Ecto neural progenitor cell (in vitro differentiated cells): ENCODE data around the gene PPP1R1A.

ENCODE experiments used
- DNase-seq: peaks from one replicate; pipeline ENCODE4 v3.0.0-alpha.2; 2018; ENCODE audit warnings: low spot score

Gene PPP1R1A

GRCh38 chr12:54603173-54603814, 14.8 kb upstream of the PPP1R1A start:
- peak; percentile 58 for DNase-seq

- DNase-seq = peak; percentile 10
Measured at GRCh38 chr12:54602661-54603060, 14.2 kb upstream of the PPP1R1A start.

- peak; percentile 44 for DNase-seq
Measured at GRCh38 chr12:54601841-54602240, 13.4 kb upstream of the PPP1R1A start.

GRCh38 chr12:54598970-54599369, 10.5 kb upstream of the PPP1R1A start:
- no peak for DNase-seq

GRCh38 chr12:54596526-54596946, 8.1 kb upstream of the PPP1R1A start:
- peak; percentile 87 for DNase-seq

- DNase-seq = no peak
Measured at GRCh38 chr12:54595471-54595870, 7.0 kb upstream of the PPP1R1A start.

GRCh38 chr12:54593725-54594124, 5.3 kb upstream of the PPP1R1A start:
- no peak for DNase-seq

- DNase-seq = no peak
Measured at GRCh38 chr12:54593135-54593534, 4.7 kb upstream of the PPP1R1A start.

GRCh38 chr12:54592316-54592715, 3.9 kb upstream of the PPP1R1A start:
- no peak for DNase-seq

GRCh38 chr12:54590978-54591591, 2.6 kb upstream of the PPP1R1A start:
- DNase-seq = no peak

- DNase-seq = no peak
Measured at GRCh38 chr12:54589964-54590363, 1.5 kb upstream of the PPP1R1A start.

GRCh38 chr12:54588890-54589267, 420 bp upstream of the PPP1R1A start:
- no peak for DNase-seq

- DNase-seq = no peak
Measured at GRCh38 chr12:54587315-54587873, 1.1 kb downstream of the PPP1R1A start.

GRCh38 chr12:54586620-54587019, 1.8 kb downstream of the PPP1R1A start:
- DNase-seq = no peak

- DNase-seq = no peak
Measured at GRCh38 chr12:54585243-54585642, 3.2 kb downstream of the PPP1R1A start.

GRCh38 chr12:54584128-54584527, 4.3 kb downstream of the PPP1R1A start:
- no peak for DNase-seq

- DNase-seq = no peak
Measured at GRCh38 chr12:54583726-54584125, 4.7 kb downstream of the PPP1R1A start.

- no peak for DNase-seq
Measured at GRCh38 chr12:54581412-54581811, 7.0 kb downstream of the PPP1R1A start.

- DNase-seq = peak; percentile 96
Measured at GRCh38 chr12:54579696-54580333, 8.6 kb downstream of the PPP1R1A start.

- no peak for DNase-seq
Measured at GRCh38 chr12:54579258-54579657, 9.2 kb downstream of the PPP1R1A start.

- DNase-seq = no peak
Measured at GRCh38 chr12:54578778-54579177, 9.7 kb downstream of the PPP1R1A start.

- DNase-seq = peak; percentile 54
Measured at GRCh38 chr12:54572881-54573280, 15.6 kb downstream of the PPP1R1A start.
